H1 (cell line): Measurements from ENCODE around the gene RPS6KA6. TPM values are rescaled to one million over a fixed set of nuclear protein-coding genes. Genes with fewer than 3 reads are reported as not detected.

Experiments
- ASH2L ChIP-seq: fragments of 200-600, 300-600 bp; sonication (generic); IDR thresholded peaks from one replicate; pipeline ENCODE4 v1.7.1; 2017; ENCODE audit warnings: low read length
- BACH1 ChIP-seq: IDR thresholded peaks from 2 replicates; pipeline ENCODE4 v1.6.1; 2012; ENCODE audit warnings: low read length, improper control_type of control experiment
- CBX8 ChIP-seq: fragments of 300-800, 300-1000 bp; sonication (generic); IDR thresholded peaks from 2 replicates; pipeline ENCODE4 v1.7.1; 2016; ENCODE audit warnings: low read depth, low read length, borderline replicate concordance
- CTBP2 ChIP-seq: IDR thresholded peaks from 2 replicates; pipeline ENCODE4 v1.7.0; 2011; ENCODE audit warnings: borderline replicate concordance, mild to moderate bottlenecking, moderate library complexity, mixed read lengths, low read length; ENCODE audit not compliant: insufficient read depth, insufficient read length
- CTCF ChIP-seq, 3 experiments: IDR thresholded peaks; 1 replicate in 2 of 3; 2 replicates in 1 of 3; pipeline versions ENCODE4 v1.5.1 to v1.6.1; 2011; ENCODE audit warnings: low read length in 3 of 3, mild to moderate bottlenecking in 3 of 3, inconsistent platforms in 2 of 3, low read depth in 1 of 3, moderate library complexity in 1 of 3; ENCODE audit not compliant: insufficient read depth in 1 of 3; ENCODE audit errors: control extremely low read depth in 1 of 3
- FOSL1 ChIP-seq: IDR thresholded peaks from 2 replicates; pipeline ENCODE4 v1.6.1; 2011; ENCODE audit warnings: mild to moderate bottlenecking, low read depth, low read length, moderate library complexity; ENCODE audit not compliant: insufficient read depth
- NRF1 ChIP-seq: IDR thresholded peaks from 2 replicates; pipeline ENCODE4 v1.6.1; 2011; ENCODE audit warnings: mild to moderate bottlenecking, low read depth, low read length, improper control_type of control experiment
- POLR2AphosphoS5 ChIP-seq: IDR thresholded peaks from 2 replicates; pipeline ENCODE4 v1.6.1; 2011; ENCODE audit warnings: low read depth, low read length
- SP1 ChIP-seq: IDR thresholded peaks from 2 replicates; pipeline ENCODE4 v1.6.1; 2011; ENCODE audit warnings: low read depth, low read length
- polyA plus RNA-seq, 7 experiments: library from polyadenylated mRNA; depleted of rRNA in 3 of 7; stranded (reverse) in 5 of 7; unstranded in 2 of 7; fragments of >200 nt in 5 of 7; fragments of 200-250 nt in 2 of 7; gene quantifications; 1 replicate in 5 of 7; 2 replicates in 1 of 7; 4 replicates in 1 of 7; pipeline versions ENCODE4 v1.2.1 to v1.2.3, GENCODE V29; 2011 to 2013; ENCODE audit warnings: missing spikeins in 2 of 7, mixed read lengths in 2 of 7
- total RNA-seq: library from RNA; stranded (reverse); fragmentation: NEBNext Ultra II Directional; extraction: Animal tissue kit (Norgen Biotek cat#: 25700); gene quantifications from 2 replicates; pipeline ENCODE4 v1.2.1, GENCODE V29; 2021
- TF ChIP-seq, protein P1 (sequence below): fragments of 300-600 bp; sonication (generic); IDR thresholded peaks from 2 replicates; pipeline ENCODE4 v1.7.1; 2012; ENCODE audit warnings: low read length, moderate library complexity, mild to moderate bottlenecking, inconsistent platforms; ENCODE audit not compliant: insufficient replicate concordance

The RPS6KA6 gene
- total and polyA plus RNA-seq, 2 of the 8 experiments (the other 6 are each of a cell fraction or from before 2014, with no cell fraction given): 3.5 to 14.6 TPM

DNA sequence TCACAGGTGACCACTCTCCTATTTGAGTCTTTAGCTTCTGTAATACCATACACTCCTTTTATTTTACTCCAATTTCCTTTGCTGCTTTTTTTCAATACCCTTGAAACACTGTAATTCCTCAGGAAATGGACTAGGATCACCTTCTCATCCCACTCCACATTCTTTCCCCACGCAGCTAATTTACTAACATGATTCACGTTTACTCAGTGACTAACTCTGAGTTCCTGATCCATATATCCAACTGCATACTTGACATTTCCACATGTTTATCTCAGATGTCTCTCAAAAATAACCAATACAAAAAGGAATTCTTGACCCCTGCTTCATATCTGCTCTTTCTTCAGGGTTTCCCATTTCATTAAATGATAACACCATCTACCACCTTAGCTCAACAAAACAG is 19.9 kb downstream of the RPS6KA6 start (continued):
- TF ChIP-seq, protein P1, sequence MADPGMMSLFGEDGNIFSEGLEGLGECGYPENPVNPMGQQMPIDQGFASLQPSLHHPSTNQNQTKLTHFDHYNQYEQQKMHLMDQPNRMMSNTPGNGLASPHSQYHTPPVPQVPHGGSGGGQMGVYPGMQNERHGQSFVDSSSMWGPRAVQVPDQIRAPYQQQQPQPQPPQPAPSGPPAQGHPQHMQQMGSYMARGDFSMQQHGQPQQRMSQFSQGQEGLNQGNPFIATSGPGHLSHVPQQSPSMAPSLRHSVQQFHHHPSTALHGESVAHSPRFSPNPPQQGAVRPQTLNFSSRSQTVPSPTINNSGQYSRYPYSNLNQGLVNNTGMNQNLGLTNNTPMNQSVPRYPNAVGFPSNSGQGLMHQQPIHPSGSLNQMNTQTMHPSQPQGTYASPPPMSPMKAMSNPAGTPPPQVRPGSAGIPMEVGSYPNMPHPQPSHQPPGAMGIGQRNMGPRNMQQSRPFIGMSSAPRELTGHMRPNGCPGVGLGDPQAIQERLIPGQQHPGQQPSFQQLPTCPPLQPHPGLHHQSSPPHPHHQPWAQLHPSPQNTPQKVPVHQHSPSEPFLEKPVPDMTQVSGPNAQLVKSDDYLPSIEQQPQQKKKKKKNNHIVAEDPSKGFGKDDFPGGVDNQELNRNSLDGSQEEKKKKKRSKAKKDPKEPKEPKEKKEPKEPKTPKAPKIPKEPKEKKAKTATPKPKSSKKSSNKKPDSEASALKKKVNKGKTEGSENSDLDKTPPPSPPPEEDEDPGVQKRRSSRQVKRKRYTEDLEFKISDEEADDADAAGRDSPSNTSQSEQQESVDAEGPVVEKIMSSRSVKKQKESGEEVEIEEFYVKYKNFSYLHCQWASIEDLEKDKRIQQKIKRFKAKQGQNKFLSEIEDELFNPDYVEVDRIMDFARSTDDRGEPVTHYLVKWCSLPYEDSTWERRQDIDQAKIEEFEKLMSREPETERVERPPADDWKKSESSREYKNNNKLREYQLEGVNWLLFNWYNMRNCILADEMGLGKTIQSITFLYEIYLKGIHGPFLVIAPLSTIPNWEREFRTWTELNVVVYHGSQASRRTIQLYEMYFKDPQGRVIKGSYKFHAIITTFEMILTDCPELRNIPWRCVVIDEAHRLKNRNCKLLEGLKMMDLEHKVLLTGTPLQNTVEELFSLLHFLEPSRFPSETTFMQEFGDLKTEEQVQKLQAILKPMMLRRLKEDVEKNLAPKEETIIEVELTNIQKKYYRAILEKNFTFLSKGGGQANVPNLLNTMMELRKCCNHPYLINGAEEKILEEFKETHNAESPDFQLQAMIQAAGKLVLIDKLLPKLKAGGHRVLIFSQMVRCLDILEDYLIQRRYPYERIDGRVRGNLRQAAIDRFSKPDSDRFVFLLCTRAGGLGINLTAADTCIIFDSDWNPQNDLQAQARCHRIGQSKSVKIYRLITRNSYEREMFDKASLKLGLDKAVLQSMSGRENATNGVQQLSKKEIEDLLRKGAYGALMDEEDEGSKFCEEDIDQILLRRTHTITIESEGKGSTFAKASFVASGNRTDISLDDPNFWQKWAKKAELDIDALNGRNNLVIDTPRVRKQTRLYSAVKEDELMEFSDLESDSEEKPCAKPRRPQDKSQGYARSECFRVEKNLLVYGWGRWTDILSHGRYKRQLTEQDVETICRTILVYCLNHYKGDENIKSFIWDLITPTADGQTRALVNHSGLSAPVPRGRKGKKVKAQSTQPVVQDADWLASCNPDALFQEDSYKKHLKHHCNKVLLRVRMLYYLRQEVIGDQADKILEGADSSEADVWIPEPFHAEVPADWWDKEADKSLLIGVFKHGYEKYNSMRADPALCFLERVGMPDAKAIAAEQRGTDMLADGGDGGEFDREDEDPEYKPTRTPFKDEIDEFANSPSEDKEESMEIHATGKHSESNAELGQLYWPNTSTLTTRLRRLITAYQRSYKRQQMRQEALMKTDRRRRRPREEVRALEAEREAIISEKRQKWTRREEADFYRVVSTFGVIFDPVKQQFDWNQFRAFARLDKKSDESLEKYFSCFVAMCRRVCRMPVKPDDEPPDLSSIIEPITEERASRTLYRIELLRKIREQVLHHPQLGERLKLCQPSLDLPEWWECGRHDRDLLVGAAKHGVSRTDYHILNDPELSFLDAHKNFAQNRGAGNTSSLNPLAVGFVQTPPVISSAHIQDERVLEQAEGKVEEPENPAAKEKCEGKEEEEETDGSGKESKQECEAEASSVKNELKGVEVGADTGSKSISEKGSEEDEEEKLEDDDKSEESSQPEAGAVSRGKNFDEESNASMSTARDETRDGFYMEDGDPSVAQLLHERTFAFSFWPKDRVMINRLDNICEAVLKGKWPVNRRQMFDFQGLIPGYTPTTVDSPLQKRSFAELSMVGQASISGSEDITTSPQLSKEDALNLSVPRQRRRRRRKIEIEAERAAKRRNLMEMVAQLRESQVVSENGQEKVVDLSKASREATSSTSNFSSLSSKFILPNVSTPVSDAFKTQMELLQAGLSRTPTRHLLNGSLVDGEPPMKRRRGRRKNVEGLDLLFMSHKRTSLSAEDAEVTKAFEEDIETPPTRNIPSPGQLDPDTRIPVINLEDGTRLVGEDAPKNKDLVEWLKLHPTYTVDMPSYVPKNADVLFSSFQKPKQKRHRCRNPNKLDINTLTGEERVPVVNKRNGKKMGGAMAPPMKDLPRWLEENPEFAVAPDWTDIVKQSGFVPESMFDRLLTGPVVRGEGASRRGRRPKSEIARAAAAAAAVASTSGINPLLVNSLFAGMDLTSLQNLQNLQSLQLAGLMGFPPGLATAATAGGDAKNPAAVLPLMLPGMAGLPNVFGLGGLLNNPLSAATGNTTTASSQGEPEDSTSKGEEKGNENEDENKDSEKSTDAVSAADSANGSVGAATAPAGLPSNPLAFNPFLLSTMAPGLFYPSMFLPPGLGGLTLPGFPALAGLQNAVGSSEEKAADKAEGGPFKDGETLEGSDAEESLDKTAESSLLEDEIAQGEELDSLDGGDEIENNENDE: no peak
- no peak for TF ChIP-seq POLR2AphosphoS5
- TF ChIP-seq CBX8: no peak
- TF ChIP-seq BACH1: no peak
- no peak for TF ChIP-seq FOSL1
- no peak for TF ChIP-seq NRF1
- TF ChIP-seq SP1: no peak
- no peak for TF ChIP-seq CTCF (IDR thresholded peaks at IDR 0.05; ENCODE audit: control extremely low read depth in 1 of 3, insufficient read depth in 1 of 3, low read depth in 1 of 3, low read length in 3 of 3)
- TF ChIP-seq CTBP2: no peak
- TF ChIP-seq ASH2L: no peak
